ENCODE results near the gene FBXO42.

DNA sequence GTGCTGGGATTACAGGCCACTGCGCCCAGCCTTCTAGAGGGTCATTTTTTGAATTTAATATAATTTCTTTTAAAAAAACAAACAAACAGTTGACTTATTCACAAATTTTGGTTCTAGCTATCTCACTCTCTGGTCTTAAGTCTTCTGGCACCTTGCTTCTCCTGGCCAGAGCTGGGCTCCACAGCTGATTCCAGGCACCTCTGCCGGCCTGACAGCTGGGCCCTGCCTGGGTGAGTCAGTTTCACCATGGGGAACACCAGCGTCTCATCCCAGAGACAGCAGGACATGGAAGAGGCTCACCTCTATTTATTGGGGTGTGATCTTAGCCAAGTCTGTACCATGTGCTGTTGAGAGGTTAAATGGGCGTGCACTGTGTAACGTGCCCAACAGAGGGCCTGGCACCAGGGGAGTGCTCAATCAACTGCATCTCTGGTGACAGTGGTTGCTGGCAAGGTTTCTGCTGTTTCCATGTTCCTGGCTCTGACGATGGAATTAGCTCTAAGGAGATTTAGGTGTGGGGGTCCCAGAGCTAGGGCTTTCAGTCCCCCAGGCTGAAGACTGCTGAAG lies 116.3 kb downstream of the FBXO42 start:
- TF ChIP-seq POLR2AphosphoS5 (IDR thresholded peaks at IDR 0.05; ENCODE audit: low read depth, low read length): no peak
- TF ChIP-seq POLR2A (IDR thresholded peaks at IDR 0.05; ENCODE audit: low read depth, low read length): no peak
